Fibroblast of skin of left biceps (primary cell): Measurements from ENCODE around the gene POLR3C.
A peak's percentile ranks its signal among the peaks of the same experiment; 100 is the strongest.

ENCODE experiments used
- DNase-seq, 2 experiments: peaks; one replicate each; pipeline ENCODE4 v3.0.0-alpha.2; 2013; ENCODE audit warnings: low read depth in 2 of 2

The POLR3C gene

GRCh38 chr1:145868232-145868631 is 44.2 kb downstream of the POLR3C start:
- DNase-seq = no peak

DNA sequence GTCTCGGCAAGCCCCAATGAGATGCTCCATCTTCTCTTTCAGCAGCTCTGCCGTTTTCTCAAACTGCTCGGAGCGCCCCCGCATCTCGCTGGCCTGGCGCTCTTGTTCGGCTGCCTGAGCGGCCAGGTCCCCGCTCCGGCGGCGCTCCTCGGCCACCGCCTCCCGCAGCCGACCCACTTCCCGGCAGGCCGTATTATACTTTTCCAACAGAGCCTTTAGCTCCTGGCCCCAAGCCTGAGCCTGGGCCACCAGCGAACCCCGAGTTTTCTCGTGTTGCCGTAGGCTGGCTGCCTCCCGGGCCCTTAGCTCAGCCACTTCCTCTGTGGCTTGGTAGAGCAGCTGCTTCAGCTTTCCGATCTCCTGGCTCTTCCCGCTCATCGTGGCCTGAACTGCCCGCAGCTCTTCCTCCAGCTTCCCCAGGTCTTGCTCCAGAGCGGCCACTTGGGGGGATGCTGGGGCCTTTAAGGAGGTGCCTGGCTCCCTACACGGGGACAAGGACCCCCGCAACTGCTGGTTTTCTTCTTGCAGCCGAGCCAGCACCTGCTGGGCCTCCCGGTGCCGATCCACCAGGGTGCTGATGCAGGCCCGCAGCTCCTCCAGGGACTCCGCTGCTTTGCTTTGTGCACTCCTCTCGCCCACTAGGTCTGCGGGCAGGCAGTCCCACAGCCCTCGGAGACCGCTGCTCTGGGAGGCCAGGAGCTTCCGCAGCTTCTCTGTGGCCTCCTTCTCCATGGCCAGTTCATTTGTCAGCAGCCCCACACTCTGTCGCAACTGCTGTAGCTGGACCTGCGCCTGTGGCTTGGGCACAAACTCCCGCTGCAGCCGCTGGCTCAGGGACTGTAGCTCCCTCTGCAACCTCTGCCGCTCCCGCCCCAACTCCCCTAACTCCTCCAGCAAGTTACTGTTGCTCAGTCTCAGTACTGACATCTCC is 48.3 kb downstream of the POLR3C start:
- DNase-seq = no peak

- no peak for DNase-seq
Measured at GRCh38 chr1:145874646-145875045, 50.6 kb downstream of the POLR3C start.

DNA sequence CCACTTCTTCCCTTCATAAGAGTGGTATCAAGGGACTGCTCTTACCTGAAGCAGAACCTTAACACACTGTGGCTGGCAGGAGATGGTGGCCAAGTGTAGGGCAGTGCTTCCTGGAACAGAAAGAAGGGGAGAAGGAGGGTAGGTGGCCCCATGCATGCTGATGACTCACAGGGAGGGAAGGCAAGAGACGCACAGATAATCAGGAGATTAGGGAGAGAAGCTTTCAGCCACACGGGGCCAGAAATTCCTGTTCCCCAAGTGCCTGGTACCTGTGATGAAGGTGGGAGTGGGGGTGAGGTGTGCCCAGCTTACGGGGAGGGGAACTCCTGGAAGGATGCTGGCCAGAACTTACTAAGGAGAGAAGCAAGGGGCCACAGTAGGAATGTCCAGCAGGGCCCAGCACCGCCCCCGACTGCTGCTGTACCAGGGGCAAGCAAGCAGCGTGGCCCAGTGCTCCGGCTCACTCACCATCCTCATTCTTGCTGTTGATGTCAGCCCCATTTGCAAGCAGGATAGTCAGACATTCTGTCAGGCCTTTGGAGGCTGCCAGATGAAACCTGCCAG is 54.0 kb downstream of the POLR3C start:
- DNase-seq = no peak

GRCh38 chr1:145878724-145879123 is 54.7 kb downstream of the POLR3C start:
- no peak for DNase-seq

GRCh38 chr1:145879775-145880174 is 55.8 kb downstream of the POLR3C start:
- DNase-seq = no peak

DNA sequence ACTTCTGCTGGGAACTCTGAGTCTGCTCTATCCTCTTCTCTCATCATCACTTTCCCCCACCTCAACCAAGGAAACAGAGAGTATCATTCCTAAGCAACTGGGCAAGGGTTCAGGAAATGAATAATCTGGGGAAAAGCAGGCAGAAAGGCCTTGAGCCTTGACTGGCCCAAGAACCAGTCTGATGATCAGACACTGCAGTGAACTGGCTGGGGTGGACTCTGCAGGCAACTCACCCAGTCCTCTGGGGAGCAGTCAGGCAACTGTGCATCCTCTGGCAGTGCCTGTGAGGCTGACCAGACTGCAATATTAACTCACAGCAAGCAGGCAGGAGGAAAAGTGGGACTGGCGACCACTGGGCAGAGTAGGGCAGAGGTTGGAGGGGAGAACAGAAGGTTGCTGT is 60.7 kb downstream of the POLR3C start:
- no peak for DNase-seq

DNA sequence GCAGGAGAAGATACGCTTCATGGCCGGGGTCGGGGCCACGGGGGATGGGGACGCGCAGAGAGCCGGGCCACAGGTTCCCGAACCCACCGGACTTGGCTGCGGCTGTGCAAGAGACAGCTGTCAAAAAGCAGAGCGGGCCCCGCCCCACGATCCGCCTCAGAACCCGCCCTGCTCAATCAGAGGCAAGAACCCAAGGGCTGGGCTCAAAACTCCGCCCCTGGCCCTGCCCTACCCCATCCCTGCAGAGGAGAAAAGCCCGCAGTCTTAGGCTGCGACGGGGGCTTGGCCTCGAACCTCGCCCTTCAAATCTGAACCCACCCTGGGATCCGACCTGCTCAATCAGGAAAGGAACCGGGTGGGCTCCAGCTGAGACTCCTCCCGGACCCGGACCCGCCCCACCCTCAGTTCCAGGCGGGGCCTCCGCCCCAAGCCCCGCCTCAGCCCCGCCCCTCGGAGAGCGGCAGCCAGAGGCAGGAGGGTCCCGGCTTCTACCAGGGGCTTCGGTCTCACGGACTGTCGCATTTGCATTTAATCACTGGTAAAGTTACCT is 61.8 kb downstream of the POLR3C start, which contains the start of gene ANKRD35:
Gene ANKRD35 (minus strand): TSS at position 129 of the 550 bp plus-strand sequence. CDS start 108 bp downstream, at position 21.
- no peak for DNase-seq

DNA sequence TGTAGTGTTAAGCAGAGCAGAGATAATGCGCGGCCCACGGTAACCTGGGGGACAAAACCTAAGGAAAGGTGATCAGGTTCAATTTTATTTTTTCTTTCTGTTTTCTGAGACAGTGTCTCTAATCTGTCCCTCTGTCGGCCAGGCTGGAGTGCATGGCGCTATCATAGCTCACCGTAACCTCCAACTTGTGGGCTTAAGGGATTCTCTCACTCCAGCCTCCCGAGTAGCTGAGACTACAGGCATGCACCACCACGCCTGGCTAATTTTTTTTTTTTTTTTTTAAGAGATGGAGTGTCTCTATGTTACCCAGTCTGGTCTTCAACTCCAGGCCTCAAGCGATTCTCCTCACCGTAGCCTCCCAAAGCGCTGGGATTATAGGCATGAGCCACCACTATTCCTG is 62.4 kb downstream of the POLR3C start:
- no peak for DNase-seq

- no peak for DNase-seq
Measured at GRCh38 chr1:145886816-145887215, 62.8 kb downstream of the POLR3C start.

DNA sequence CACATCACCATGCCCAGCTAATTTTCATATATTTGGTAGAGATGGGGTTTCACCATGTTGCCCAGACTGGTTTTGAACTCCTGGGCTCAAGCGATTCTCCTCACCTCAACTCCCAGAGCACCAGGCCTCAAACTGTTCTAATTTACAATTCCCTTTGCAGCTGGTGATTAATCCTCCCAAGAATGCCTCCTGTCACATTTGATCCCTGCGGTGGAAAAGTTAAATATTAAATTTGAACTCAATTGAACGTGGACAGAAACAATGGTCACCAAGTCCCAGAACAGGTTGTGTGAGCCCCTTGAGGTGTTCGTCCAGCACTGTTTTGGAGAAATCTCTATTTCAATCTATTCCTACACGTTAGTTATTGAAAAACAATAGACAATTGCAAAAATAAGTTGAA is 63.6 kb downstream of the POLR3C start:
- DNase-seq = no peak

DNA sequence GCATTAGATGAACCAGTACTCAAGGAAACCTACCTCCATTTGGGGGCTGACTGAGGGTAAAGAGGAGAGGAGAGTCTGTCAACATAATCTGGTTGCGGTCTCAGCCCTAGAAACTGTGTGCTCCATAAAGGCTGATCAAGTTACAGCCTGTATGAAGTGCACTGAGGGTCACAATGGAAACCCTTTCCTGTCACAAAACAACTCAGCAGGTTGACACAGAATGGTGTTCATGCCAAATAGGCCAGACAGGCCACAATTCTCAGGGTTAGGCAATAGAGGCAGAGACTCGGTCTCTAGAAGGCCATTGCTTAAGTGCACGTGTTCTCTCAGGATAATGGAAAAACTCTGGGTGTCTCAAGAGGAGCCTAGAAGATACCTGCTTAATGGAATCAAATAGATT is 65.7 kb downstream of the POLR3C start:
- no peak for DNase-seq

GRCh38 chr1:145891143-145891542 is 67.1 kb downstream of the POLR3C start:
- no peak for DNase-seq

DNA sequence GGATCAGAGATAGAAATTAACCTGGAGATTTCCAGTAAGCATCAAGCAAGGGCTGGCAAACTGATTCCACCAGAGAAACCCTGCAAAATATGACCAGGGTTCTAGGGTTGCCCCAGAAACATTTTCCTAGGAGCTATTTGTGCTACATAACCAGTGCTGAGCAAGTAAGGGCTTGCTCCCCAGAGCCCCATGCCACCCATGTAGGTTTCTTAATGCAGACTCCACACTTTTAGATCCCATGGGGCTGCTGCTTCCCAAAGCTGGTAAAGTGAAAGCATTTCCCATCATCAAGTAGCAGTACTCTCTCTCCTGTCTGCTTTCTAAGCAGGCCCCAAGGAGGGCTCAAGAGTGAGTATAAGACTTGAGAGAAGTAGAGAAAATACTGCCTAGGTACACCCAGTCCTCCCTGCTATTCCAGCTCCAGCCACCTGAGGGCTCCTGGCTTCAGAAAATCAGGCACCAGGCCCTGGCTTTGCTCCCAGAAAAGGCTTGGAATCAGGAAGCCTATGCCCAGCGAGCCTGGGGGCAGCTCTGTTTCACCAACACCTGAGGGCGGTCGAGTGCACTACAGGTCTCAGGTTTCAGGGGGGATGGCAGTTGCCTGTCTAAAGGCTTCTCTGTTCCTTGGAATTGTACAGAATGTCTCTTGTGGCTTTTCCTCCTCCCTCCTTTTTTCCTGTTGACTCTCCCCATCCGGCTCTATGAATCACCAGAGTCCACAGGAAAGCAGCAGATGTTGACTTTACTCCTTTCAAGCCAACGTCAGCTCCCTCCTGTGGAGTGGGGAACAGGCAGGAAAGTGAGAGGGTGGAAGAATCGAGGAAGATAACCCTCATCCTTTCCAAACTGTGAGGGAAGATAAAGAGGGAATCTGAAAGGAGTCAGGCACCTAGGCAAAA is 67.8 kb downstream of the POLR3C start:
- DNase-seq = peak; percentile 98

DNA sequence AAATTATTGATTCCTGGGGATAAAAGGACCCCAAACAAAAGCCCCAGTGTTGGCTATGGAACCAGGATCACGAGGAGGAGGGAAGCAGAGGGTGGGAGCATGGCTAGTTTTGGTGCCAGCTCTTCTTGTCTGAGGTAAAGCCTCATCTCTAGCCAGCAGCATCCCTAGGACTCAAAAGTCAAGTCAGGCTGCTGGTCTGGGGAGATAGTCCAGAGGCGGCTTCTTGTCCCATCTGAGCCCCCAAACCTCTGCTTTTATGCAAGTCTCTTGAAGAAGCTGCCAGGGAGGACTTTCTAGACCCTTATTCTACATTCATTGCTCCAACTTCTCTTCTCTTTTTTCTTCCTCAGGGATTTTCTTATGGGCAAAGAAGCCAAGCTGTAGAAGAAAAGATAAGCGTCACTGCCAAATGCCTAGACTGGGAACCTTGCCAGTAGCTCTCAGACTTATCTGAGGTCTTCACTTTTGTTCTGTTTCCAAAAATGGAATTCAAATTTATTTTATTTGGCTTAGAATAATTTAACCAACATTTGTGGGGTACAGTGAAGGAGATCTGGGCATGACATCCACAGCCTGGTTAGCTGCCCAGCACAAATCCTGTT is 68.6 kb downstream of the POLR3C start:
- DNase-seq = no peak

GRCh38 chr1:145893306-145894055 is 69.5 kb downstream of the POLR3C start:
- DNase-seq = no peak
